ENCODE data around the gene VRK1. TPM values are rescaled to one million over a fixed set of nuclear protein-coding genes. Genes with fewer than 3 reads are reported as not detected.

Gene VRK1
- total and polyA plus RNA-seq, 2 of the 8 experiments (the other 6 are each of a cell fraction or from before 2014, with no cell fraction given) = 24.2 to 64.8 TPM

DNA sequence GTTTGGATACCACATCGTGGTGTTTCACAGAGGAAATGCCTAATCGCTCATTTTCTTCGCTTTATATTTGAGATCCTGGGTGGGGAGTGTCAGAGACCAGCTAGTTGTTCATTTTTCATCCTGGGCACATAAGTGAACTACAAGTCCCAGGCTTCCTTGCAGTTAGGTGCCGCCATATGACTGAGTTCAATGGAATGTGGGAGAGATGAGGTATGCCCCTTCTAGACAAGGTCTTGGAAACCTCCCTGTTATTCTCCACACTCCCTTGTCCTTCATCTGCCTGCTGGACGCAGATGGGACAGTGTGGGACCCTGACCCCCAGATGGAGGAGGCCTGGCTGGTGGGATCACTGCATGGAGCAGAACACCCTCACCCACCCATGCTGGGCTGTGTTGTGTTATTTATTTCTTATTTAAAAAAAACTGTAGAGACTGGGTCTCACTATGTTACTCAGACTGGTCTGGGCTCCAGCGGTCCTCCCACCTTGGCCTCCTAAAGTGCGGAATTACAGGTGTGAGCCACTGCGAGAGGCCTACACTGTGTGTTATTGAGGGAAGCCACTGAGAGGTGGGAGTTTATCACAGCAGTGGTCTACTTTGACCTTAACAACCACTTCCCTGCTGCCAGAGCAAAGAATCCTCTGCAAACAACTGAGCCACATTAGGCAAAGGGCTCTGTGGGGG, 42.9 kb upstream of the VRK1 start (continued):
- TF ChIP-seq, protein P1, sequence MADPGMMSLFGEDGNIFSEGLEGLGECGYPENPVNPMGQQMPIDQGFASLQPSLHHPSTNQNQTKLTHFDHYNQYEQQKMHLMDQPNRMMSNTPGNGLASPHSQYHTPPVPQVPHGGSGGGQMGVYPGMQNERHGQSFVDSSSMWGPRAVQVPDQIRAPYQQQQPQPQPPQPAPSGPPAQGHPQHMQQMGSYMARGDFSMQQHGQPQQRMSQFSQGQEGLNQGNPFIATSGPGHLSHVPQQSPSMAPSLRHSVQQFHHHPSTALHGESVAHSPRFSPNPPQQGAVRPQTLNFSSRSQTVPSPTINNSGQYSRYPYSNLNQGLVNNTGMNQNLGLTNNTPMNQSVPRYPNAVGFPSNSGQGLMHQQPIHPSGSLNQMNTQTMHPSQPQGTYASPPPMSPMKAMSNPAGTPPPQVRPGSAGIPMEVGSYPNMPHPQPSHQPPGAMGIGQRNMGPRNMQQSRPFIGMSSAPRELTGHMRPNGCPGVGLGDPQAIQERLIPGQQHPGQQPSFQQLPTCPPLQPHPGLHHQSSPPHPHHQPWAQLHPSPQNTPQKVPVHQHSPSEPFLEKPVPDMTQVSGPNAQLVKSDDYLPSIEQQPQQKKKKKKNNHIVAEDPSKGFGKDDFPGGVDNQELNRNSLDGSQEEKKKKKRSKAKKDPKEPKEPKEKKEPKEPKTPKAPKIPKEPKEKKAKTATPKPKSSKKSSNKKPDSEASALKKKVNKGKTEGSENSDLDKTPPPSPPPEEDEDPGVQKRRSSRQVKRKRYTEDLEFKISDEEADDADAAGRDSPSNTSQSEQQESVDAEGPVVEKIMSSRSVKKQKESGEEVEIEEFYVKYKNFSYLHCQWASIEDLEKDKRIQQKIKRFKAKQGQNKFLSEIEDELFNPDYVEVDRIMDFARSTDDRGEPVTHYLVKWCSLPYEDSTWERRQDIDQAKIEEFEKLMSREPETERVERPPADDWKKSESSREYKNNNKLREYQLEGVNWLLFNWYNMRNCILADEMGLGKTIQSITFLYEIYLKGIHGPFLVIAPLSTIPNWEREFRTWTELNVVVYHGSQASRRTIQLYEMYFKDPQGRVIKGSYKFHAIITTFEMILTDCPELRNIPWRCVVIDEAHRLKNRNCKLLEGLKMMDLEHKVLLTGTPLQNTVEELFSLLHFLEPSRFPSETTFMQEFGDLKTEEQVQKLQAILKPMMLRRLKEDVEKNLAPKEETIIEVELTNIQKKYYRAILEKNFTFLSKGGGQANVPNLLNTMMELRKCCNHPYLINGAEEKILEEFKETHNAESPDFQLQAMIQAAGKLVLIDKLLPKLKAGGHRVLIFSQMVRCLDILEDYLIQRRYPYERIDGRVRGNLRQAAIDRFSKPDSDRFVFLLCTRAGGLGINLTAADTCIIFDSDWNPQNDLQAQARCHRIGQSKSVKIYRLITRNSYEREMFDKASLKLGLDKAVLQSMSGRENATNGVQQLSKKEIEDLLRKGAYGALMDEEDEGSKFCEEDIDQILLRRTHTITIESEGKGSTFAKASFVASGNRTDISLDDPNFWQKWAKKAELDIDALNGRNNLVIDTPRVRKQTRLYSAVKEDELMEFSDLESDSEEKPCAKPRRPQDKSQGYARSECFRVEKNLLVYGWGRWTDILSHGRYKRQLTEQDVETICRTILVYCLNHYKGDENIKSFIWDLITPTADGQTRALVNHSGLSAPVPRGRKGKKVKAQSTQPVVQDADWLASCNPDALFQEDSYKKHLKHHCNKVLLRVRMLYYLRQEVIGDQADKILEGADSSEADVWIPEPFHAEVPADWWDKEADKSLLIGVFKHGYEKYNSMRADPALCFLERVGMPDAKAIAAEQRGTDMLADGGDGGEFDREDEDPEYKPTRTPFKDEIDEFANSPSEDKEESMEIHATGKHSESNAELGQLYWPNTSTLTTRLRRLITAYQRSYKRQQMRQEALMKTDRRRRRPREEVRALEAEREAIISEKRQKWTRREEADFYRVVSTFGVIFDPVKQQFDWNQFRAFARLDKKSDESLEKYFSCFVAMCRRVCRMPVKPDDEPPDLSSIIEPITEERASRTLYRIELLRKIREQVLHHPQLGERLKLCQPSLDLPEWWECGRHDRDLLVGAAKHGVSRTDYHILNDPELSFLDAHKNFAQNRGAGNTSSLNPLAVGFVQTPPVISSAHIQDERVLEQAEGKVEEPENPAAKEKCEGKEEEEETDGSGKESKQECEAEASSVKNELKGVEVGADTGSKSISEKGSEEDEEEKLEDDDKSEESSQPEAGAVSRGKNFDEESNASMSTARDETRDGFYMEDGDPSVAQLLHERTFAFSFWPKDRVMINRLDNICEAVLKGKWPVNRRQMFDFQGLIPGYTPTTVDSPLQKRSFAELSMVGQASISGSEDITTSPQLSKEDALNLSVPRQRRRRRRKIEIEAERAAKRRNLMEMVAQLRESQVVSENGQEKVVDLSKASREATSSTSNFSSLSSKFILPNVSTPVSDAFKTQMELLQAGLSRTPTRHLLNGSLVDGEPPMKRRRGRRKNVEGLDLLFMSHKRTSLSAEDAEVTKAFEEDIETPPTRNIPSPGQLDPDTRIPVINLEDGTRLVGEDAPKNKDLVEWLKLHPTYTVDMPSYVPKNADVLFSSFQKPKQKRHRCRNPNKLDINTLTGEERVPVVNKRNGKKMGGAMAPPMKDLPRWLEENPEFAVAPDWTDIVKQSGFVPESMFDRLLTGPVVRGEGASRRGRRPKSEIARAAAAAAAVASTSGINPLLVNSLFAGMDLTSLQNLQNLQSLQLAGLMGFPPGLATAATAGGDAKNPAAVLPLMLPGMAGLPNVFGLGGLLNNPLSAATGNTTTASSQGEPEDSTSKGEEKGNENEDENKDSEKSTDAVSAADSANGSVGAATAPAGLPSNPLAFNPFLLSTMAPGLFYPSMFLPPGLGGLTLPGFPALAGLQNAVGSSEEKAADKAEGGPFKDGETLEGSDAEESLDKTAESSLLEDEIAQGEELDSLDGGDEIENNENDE (IDR thresholded peaks at IDR 0.05; ENCODE audit: insufficient replicate concordance, low read length) = no peak
- TF ChIP-seq SIX5 (IDR thresholded peaks at IDR 0.05; ENCODE audit: low read depth, low read length) = peak; percentile 32; the same call in 1 of the 2 replicates
- TF ChIP-seq, protein P2, sequence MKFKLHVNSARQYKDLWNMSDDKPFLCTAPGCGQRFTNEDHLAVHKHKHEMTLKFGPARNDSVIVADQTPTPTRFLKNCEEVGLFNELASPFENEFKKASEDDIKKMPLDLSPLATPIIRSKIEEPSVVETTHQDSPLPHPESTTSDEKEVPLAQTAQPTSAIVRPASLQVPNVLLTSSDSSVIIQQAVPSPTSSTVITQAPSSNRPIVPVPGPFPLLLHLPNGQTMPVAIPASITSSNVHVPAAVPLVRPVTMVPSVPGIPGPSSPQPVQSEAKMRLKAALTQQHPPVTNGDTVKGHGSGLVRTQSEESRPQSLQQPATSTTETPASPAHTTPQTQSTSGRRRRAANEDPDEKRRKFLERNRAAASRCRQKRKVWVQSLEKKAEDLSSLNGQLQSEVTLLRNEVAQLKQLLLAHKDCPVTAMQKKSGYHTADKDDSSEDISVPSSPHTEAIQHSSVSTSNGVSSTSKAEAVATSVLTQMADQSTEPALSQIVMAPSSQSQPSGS (IDR thresholded peaks at IDR 0.05; ENCODE audit: low read length) = no peak
- TF ChIP-seq JUND (IDR thresholded peaks at IDR 0.05; ENCODE audit: low read length) = peak; percentile 13; the same call in 1 of the 2 replicates
- TF ChIP-seq, protein P3, sequence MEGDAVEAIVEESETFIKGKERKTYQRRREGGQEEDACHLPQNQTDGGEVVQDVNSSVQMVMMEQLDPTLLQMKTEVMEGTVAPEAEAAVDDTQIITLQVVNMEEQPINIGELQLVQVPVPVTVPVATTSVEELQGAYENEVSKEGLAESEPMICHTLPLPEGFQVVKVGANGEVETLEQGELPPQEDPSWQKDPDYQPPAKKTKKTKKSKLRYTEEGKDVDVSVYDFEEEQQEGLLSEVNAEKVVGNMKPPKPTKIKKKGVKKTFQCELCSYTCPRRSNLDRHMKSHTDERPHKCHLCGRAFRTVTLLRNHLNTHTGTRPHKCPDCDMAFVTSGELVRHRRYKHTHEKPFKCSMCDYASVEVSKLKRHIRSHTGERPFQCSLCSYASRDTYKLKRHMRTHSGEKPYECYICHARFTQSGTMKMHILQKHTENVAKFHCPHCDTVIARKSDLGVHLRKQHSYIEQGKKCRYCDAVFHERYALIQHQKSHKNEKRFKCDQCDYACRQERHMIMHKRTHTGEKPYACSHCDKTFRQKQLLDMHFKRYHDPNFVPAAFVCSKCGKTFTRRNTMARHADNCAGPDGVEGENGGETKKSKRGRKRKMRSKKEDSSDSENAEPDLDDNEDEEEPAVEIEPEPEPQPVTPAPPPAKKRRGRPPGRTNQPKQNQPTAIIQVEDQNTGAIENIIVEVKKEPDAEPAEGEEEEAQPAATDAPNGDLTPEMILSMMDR (IDR thresholded peaks at IDR 0.05; ENCODE audit: control extremely low read depth in 1 of 3, insufficient read depth in 1 of 3, low read depth in 1 of 3, low read length in 3 of 3) = no peak
- TF ChIP-seq CHD2 (IDR thresholded peaks at IDR 0.05; ENCODE audit: low read length) = no peak

Data from H1 (cell line).